BLaER1 treated with 17β-estradiol and CSF1 and Interleukin-3, amounts not matched to agents 10 nM and 100 nM (cell line): ENCODE measurements around the gene NUTM2F.
"Not testable (repeated sequence)": the region's sequence is repeated elsewhere in the genome, so short reads cannot be mapped to it uniquely, and the experiment has no call there.

Experiments used
- H3K27ac ChIP-seq, 11 experiments: shearing (Covaris generic); formaldehyde crosslinking; 2 replicates each; pipeline ENCODE4 v1.8.1; 2022
- H3K27me3 ChIP-seq, 11 experiments: shearing (Covaris generic); formaldehyde crosslinking; 2 replicates each; pipeline ENCODE4 v1.8.1; 2022
- H3K36me3 ChIP-seq, 11 experiments: shearing (Covaris generic); formaldehyde crosslinking; 2 replicates each; pipeline ENCODE4 v1.8.1; 2022
- H3K4me1 ChIP-seq, 10 experiments: shearing (Covaris generic); formaldehyde crosslinking; 2 replicates each; pipeline ENCODE4 v1.8.1; 2022
- H3K4me2 ChIP-seq, 11 experiments: shearing (Covaris generic); formaldehyde crosslinking; 2 replicates each; pipeline ENCODE4 v1.8.1; 2022
- H3K4me3 ChIP-seq, 10 experiments: shearing (Covaris generic); formaldehyde crosslinking; 2 replicates each; pipeline ENCODE4 v1.8.1; 2022
- H3K9ac ChIP-seq, 11 experiments: shearing (Covaris generic); formaldehyde crosslinking; 2 replicates each; pipeline ENCODE4 v1.8.1; 2022
- H3K9me3 ChIP-seq, 11 experiments: shearing (Covaris generic); formaldehyde crosslinking; replicated peaks in 1 of 11; 2 replicates each; pipeline ENCODE4 v1.8.1; 2022
- H4K20me1 ChIP-seq, 11 experiments: shearing (Covaris generic); formaldehyde crosslinking; 2 replicates each; pipeline ENCODE4 v1.8.1; 2022

Gene NUTM2F

GRCh38 chr9:94328544-94328943 lies at the start of gene NUTM2F:
NUTM2F (minus strand) TSS chr9:94328644; CDS start chr9:94328623, 21 bp downstream.
- not testable (repeated sequence) for H3K9ac ChIP-seq, H3K4me2 ChIP-seq

GRCh38 chr9:94375197-94375596 lies 46.8 kb upstream of the NUTM2F start:
- H3K36me3 ChIP-seq, H3K9me3 ChIP-seq, H3K27me3 ChIP-seq: not testable (repeated sequence)
- Histone ChIP-seq H3K27ac (peak overlapping the region in 10 of 11 experiments; percentile 76 to 90 (median 86); a peak in 21 of 22 replicates), H3K4me1 (peaks cover 0 to 14% (median 0%) of the 10 kb centered on the region in 10 experiments; a peak in 2 of 20 replicates), H3K9ac (peak overlapping the region; percentile 82 to 89 (median 87); a peak in 21 of 22 replicates), H3K4me3 (peak overlapping the region; percentile 70 to 82 (median 79)), H4K20me1 (peaks cover 0 to 18% (median 0%) of the 10 kb centered on the region in 11 experiments; a peak in 9 of 22 replicates), H3K4me2 (peak overlapping the region; percentile 26 to 65 (median 46); a peak in 16 of 22 replicates)

More at GRCh38 chr9:94328544-94328943, at the start of gene NUTM2F:
- H3K27me3 ChIP-seq, H4K20me1 ChIP-seq, H3K9me3 ChIP-seq, H3K4me3 ChIP-seq, H3K36me3 ChIP-seq, H3K27ac ChIP-seq: not testable (repeated sequence)
- H3K4me1 ChIP-seq = peaks cover 0 to 16% (median 7%) of the 10 kb centered on the region in 10 experiments; a peak in 9 of 20 replicates

GRCh38 chr9:94374176-94375056 lies 46.0 kb upstream of the NUTM2F start:
- Histone ChIP-seq H3K9ac (peak overlapping the region; percentile 82 to 89 (median 87)), H3K4me3 (peak overlapping the region; percentile 70 to 82 (median 79)), H4K20me1 (peaks cover 0 to 16% (median 0%) of the 10 kb centered on the region in 11 experiments; a peak in 9 of 22 replicates), H3K27ac (peak overlapping the region; percentile 63 to 90 (median 85); a peak in 21 of 22 replicates), H3K4me2 (peak overlapping the region; percentile 30 to 65 (median 61); a peak in 18 of 22 replicates)
- not testable (repeated sequence) for H3K9me3 ChIP-seq, H3K27me3 ChIP-seq, H3K36me3 ChIP-seq, H3K4me1 ChIP-seq

- H3K4me1 ChIP-seq, H3K27me3 ChIP-seq, H3K9me3 ChIP-seq, H3K36me3 ChIP-seq: not testable (repeated sequence)
- peak overlapping the region in 10 of 11 experiments; percentile 29 to 90 (median 72); a peak in 19 of 22 replicates for H3K27ac ChIP-seq
- peak overlapping the region; percentile 47 to 89 (median 85); a peak in 16 of 22 replicates for H3K9ac ChIP-seq
- peaks cover 0 to 16% (median 0%) of the 10 kb centered on the region in 11 experiments; a peak in 9 of 22 replicates for H4K20me1 ChIP-seq
- H3K4me2 ChIP-seq = peak overlapping the region; percentile 30 to 65 (median 60); a peak in 17 of 22 replicates
- H3K4me3 ChIP-seq = peak overlapping the region; percentile 70 to 82 (median 79)
Observed at GRCh38 chr9:94373779-94374175, 45.3 kb upstream of the NUTM2F start.

- H3K27me3 ChIP-seq, H4K20me1 ChIP-seq, H3K27ac ChIP-seq, H3K4me1 ChIP-seq, H3K9ac ChIP-seq, H3K36me3 ChIP-seq, H3K4me3 ChIP-seq, H3K4me2 ChIP-seq, H3K9me3 ChIP-seq: not testable (repeated sequence)
Observed at GRCh38 chr9:94370266-94370665, 41.8 kb upstream of the NUTM2F start.

- H3K4me1 ChIP-seq, H3K27ac ChIP-seq, H3K4me2 ChIP-seq, H3K9ac ChIP-seq, H3K9me3 ChIP-seq, H3K4me3 ChIP-seq, H4K20me1 ChIP-seq, H3K36me3 ChIP-seq, H3K27me3 ChIP-seq: not testable (repeated sequence)
Observed at GRCh38 chr9:94364093-94364614, 35.7 kb upstream of the NUTM2F start.

- H3K27ac ChIP-seq, H3K4me2 ChIP-seq, H3K4me1 ChIP-seq, H3K9me3 ChIP-seq, H3K27me3 ChIP-seq, H3K36me3 ChIP-seq, H3K9ac ChIP-seq, H4K20me1 ChIP-seq, H3K4me3 ChIP-seq: not testable (repeated sequence)
Observed at GRCh38 chr9:94357158-94357557, 28.7 kb upstream of the NUTM2F start.

- H4K20me1 ChIP-seq, H3K27ac ChIP-seq, H3K4me3 ChIP-seq, H3K9ac ChIP-seq, H3K36me3 ChIP-seq, H3K9me3 ChIP-seq, H3K4me2 ChIP-seq, H3K4me1 ChIP-seq, H3K27me3 ChIP-seq: not testable (repeated sequence)
Observed at GRCh38 chr9:94351901-94352723, 23.7 kb upstream of the NUTM2F start.

GRCh38 chr9:94348754-94349153 lies 20.3 kb upstream of the NUTM2F start:
- H3K4me1 ChIP-seq, H3K4me3 ChIP-seq, H4K20me1 ChIP-seq, H3K9me3 ChIP-seq, H3K4me2 ChIP-seq, H3K36me3 ChIP-seq, H3K9ac ChIP-seq, H3K27me3 ChIP-seq, H3K27ac ChIP-seq: not testable (repeated sequence)

- H3K36me3 ChIP-seq, H4K20me1 ChIP-seq, H3K9me3 ChIP-seq, H3K27ac ChIP-seq, H3K4me1 ChIP-seq, H3K27me3 ChIP-seq, H3K9ac ChIP-seq, H3K4me2 ChIP-seq, H3K4me3 ChIP-seq: not testable (repeated sequence)
Observed at GRCh38 chr9:94347451-94347850, 19.0 kb upstream of the NUTM2F start.

- not testable (repeated sequence) for H3K4me2 ChIP-seq, H3K9me3 ChIP-seq, H3K27ac ChIP-seq, H3K4me1 ChIP-seq, H4K20me1 ChIP-seq, H3K36me3 ChIP-seq, H3K9ac ChIP-seq, H3K27me3 ChIP-seq, H3K4me3 ChIP-seq
Observed at GRCh38 chr9:94341703-94342102, 13.3 kb upstream of the NUTM2F start.

- not testable (repeated sequence) for H3K4me1 ChIP-seq, H3K4me2 ChIP-seq, H3K27me3 ChIP-seq, H3K9me3 ChIP-seq, H3K36me3 ChIP-seq, H3K9ac ChIP-seq, H3K4me3 ChIP-seq, H4K20me1 ChIP-seq, H3K27ac ChIP-seq
Observed at GRCh38 chr9:94340750-94341149, 12.3 kb upstream of the NUTM2F start.

- not testable (repeated sequence) for H3K9ac ChIP-seq, H3K27me3 ChIP-seq, H3K36me3 ChIP-seq, H3K27ac ChIP-seq, H4K20me1 ChIP-seq, H3K9me3 ChIP-seq, H3K4me3 ChIP-seq, H3K4me1 ChIP-seq
- H3K4me2 ChIP-seq = peak overlapping the region in 1 of 11 experiments; percentile 24; a peak in 1 of 22 replicates
Observed at GRCh38 chr9:94339657-94340056, 11.2 kb upstream of the NUTM2F start.
